PFSK-1 (cell line): ENCODE results near the gene IFITM10.
A peak's percentile ranks its signal among the peaks of the same experiment; 100 is the strongest.

Experiments
- FOXP2 ChIP-seq: optimal IDR thresholded peaks from 2 replicates; pipeline ENCODE3; 2011; ENCODE audit warnings: borderline replicate concordance, control low read depth, inconsistent platforms; ENCODE audit not compliant: insufficient read depth; ENCODE audit errors: extremely low read length, extremely low read depth
- POLR2AphosphoS5 ChIP-seq: IDR thresholded peaks from 2 replicates; pipeline ENCODE4 v1.6.1; 2012; ENCODE audit warnings: low read depth, mild to moderate bottlenecking, control low read depth, low read length, moderate library complexity
- SIN3A ChIP-seq: IDR thresholded peaks from 2 replicates; pipeline ENCODE4 v1.6.1; 2012; ENCODE audit warnings: mild to moderate bottlenecking, low read length, moderate library complexity, borderline replicate concordance; ENCODE audit not compliant: insufficient read depth
- TAF1 ChIP-seq: IDR thresholded peaks from 2 replicates; pipeline ENCODE4 v1.6.1; 2012; ENCODE audit warnings: low read length, control low read depth, borderline replicate concordance; ENCODE audit not compliant: insufficient read depth
- TF ChIP-seq, protein P1 (sequence below), 2 experiments: IDR thresholded peaks; 2 replicates each; pipeline versions ENCODE4 v1.6.1 to v1.8.0; 2011 to 2012; ENCODE audit warnings: low read depth in 2 of 2, low read length in 2 of 2, control low read depth in 1 of 2, inconsistent platforms in 1 of 2, mild to moderate bottlenecking in 1 of 2, moderate library complexity in 1 of 2; ENCODE audit not compliant: insufficient read depth in 1 of 2

Gene IFITM10

DNA sequence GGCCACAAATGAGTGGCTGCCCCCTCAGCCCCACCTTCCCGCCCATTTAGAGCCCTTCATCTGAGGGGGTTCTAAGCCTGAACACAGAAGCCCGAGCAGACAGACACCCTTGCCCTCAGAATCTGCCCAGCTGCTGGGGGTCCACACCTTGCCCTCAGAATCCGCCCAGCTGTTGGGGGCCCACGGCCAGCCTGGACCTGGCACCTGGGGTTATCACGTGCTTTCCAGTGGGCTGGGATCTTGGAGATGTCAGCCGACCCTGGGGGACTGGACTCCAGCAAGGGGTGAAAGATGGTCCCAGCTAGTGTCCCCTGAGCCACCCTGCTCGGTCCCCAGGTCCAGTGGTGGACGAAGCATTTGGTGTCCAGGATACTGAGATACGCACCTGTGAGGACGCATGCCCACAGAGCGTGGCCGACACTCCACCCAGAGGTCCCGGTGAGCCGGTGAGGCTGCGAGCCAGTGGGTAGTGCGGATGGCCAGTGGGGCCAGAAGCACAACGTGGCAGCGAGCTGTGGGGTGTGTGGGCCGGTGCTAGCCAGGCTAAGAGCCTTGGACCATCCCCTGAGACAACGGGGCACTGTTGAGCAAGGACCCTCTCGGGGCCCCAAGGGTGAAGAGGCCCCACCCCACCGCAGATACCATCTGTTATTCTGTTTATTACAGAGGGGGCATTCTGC lies 16.5 kb upstream of the IFITM10 start:
- TF ChIP-seq, protein P1, sequence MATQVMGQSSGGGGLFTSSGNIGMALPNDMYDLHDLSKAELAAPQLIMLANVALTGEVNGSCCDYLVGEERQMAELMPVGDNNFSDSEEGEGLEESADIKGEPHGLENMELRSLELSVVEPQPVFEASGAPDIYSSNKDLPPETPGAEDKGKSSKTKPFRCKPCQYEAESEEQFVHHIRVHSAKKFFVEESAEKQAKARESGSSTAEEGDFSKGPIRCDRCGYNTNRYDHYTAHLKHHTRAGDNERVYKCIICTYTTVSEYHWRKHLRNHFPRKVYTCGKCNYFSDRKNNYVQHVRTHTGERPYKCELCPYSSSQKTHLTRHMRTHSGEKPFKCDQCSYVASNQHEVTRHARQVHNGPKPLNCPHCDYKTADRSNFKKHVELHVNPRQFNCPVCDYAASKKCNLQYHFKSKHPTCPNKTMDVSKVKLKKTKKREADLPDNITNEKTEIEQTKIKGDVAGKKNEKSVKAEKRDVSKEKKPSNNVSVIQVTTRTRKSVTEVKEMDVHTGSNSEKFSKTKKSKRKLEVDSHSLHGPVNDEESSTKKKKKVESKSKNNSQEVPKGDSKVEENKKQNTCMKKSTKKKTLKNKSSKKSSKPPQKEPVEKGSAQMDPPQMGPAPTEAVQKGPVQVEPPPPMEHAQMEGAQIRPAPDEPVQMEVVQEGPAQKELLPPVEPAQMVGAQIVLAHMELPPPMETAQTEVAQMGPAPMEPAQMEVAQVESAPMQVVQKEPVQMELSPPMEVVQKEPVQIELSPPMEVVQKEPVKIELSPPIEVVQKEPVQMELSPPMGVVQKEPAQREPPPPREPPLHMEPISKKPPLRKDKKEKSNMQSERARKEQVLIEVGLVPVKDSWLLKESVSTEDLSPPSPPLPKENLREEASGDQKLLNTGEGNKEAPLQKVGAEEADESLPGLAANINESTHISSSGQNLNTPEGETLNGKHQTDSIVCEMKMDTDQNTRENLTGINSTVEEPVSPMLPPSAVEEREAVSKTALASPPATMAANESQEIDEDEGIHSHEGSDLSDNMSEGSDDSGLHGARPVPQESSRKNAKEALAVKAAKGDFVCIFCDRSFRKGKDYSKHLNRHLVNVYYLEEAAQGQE (IDR thresholded peaks at IDR 0.05; ENCODE audit: insufficient read depth in 1 of 2, low read depth in 2 of 2, low read length in 2 of 2) = no peak
- TF ChIP-seq TAF1 (no peak), POLR2AphosphoS5 (no peak), FOXP2 (no peak), SIN3A (no peak)

DNA sequence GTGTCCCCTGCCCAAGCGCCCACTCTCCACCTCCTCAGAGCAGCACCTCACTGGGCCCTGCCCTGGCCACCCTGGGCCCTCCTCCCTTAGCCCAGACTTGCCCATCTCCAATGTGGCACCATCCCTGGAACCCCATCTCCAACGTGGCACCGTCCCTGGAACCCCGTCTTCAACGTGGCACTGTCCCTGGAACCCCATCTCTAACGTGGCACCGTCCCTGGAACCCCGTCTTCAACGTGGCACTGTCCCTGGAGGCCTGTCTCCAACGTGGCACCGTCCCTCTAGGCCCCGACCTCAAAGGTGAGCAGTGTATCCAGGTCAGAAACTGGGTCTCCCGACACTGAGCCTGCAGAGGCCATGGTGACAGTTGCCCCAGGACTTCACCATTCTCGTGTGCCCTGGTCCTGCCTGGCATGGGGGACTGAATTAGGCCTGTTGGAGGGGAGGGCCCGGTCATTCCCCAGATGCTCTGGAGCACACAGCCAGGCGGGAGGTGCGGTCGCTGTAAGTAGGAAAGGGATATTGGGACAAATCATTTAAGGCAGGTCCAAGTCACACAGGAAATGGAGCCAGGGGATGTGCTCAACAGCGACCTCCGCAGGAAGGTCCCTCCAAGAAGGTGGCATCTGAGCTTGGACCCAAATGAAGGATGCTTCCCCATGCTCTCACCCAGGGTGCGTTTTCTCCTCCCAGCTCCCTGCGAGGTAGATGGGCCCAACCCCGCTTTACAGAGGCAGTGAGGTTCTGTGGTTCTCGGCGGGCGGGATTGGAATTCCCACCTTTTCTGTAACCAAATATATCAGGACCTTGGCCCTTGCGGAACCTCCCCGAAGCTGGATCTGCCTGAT lies 15.7 kb upstream of the IFITM10 start:
- TF ChIP-seq TAF1 (no peak), POLR2AphosphoS5 (no peak), FOXP2 (no peak), SIN3A (no peak)
- TF ChIP-seq, protein P1 (IDR thresholded peaks at IDR 0.05; ENCODE audit: insufficient read depth in 1 of 2, low read depth in 2 of 2, low read length in 2 of 2) = no peak

DNA sequence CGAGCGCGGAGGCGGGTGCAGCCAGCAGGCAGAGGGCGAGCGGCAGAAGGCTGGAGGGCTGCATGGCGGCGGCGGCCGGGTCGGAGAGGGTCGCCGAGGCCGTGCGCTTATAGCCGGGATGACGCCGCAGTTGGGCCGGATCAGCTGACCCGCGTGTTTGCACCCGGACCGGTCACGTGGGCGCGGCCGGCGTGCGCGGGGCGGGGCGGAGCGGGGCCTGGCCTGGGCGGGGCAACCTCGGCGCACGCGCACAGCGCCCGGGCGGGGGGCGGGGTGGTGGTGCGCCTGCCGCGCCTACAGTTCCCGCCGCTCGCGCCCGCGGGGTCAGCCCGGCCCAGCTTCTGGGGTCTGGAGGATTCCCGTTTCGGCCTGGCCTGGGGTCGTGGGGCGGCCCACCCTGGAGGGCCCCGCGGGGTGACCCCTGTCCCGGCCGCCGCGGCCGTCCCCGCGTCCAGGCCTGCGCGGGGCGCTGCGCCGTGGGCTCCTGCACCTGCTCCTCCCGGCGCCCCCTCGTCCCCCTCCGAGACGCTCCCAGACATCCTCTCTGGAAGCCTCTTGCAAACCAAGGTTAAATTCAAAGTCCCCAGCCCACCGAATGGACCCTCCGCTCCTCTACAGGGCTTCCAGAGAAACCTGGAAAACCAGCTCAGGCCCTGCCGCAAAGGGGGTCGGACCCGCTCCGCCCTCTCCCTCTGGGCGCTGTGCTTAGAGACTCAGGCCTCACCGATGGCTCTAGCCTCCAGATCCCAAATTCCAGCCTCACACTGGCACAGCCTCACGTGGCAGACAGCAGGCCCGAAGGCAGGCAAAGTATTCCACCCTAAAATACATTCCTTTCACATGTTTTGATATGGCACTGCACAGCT lies 13.6 kb upstream of the IFITM10 start, which contains the start of gene CTSD:
CTSD (minus strand) TSS at position 132 of the 866 bp plus-strand sequence; CDS start at position 64, 68 bp downstream.
- peak; percentile 69 for TF ChIP-seq POLR2AphosphoS5
- TF ChIP-seq TAF1 = peak; percentile 44; the same call in 1 of the 2 replicates
- TF ChIP-seq FOXP2 = no peak
- TF ChIP-seq, protein P1 (IDR thresholded peaks at IDR 0.05; ENCODE audit: insufficient read depth in 1 of 2, low read depth in 2 of 2, low read length in 2 of 2) = 0 out of 4 replicates have a peak, but pooled peaks of 1 of the 2 experiments have one; percentile 19
- TF ChIP-seq SIN3A = peak; percentile 83; the same call in 1 of the 2 replicates

DNA sequence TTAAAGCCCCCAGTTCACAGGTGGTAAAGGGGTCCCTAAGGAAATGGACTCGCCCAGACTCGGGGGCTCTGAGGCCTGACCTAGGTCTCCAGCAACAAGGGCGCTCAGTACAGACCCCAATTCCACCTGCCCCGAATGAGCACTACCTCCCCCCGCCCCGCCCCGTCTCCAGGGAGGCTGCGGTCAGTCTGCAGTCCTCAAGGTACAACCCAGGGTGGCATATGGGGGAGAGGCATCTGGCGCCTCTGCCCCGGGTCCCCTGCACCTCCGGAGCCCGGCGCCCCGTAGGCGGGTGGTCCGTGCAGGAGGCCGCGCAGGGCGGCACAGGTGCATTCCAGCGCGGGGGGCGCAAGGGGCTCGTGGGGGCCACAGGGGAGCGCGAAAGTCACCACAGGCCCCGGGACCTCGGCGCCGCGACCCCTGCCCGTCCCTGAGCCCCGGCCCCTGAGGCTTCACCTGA lies 13.0 kb upstream of the IFITM10 start:
- TF ChIP-seq SIN3A (no peak), POLR2AphosphoS5 (no peak), TAF1 (no peak), FOXP2 (no peak)
- TF ChIP-seq, protein P1 (IDR thresholded peaks at IDR 0.05; ENCODE audit: insufficient read depth in 1 of 2, low read depth in 2 of 2, low read length in 2 of 2) = no peak
